K562 (cell line): ENCODE measurements around the gene UNC13A. TPM values are rescaled to one million over a fixed set of nuclear protein-coding genes. Genes with fewer than 3 reads are reported as not detected.
A peak's percentile ranks its signal among the peaks of the same experiment; 100 is the strongest.

ENCODE experiments used
- ATAC-seq: fragments of 200-7000 bp; cut with Tn5 transposase; 3 replicates; pipeline ENCODE4 v1.9.1; 2020; ENCODE audit warnings: moderate library complexity
- BruUV-seq: library from RNA; stranded (reverse); fragments of 400-500 nt; replicated peaks from 2 replicates; lab custom pipeline; 2021; lab: Mats Ljungman, UMichigan
- CTCF ChIA-PET: fragments of 300-600 bp; formaldehyde crosslinking; extraction: SDS; loops from one replicate; lab custom pipeline; 2021; ENCODE audit warnings: low intra/inter-chr PET ratio; lab: Yijun Ruan, JAX
- POLR2A ChIA-PET: fragments of 300-600, 350-650 bp; sonication (Branson Sonifier 250); formaldehyde crosslinking; extraction: SDS; loops from one replicate; lab custom pipeline; 2021; ENCODE audit warnings: antibody characterized with exemption, inconsistent platforms; lab: Yijun Ruan, JAX
- DNase-seq, 4 experiments: peaks; one replicate each; pipeline versions ENCODE4 v3.0.0 to v3.0.0-alpha.2; 2011 to 2018; ENCODE audit warnings: low spot score in 3 of 4, mixed read lengths in 3 of 4; ENCODE audit errors: extremely low read depth in 1 of 4
- FAIRE-seq: peaks from 2 replicates; lab custom pipeline; 2011; peaks lifted over from hg19 to GRCh38; lab: Jason Lieb, UNC
- H2AFZ ChIP-seq: 2 replicates; pipeline ENCODE4 v1.6.0; 2011; ENCODE audit warnings: low read depth, low read length, control low read depth, inconsistent platforms
- H3K27ac ChIP-seq: fragments of 200-600 bp; 3 replicates; pipeline ENCODE4 v1.8.0; 2011; ENCODE audit warnings: low read depth, mild to moderate bottlenecking, control low read depth, inconsistent platforms, low read length, moderate library complexity, mixed read lengths; ENCODE audit errors: extremely low read depth
- H3K27me3 ChIP-seq, 2 experiments: fragments of 300-600 bp in 1 of 2; 2 replicates in 1 of 2; 3 replicates in 1 of 2; pipeline versions ENCODE4 v1.6.0 to v1.8.0; 2011; ENCODE audit warnings: inconsistent platforms in 2 of 2, low read length in 2 of 2, mild to moderate bottlenecking in 1 of 2, mixed read lengths in 1 of 2, moderate library complexity in 1 of 2; ENCODE audit not compliant: control insufficient read depth in 2 of 2, insufficient read depth in 2 of 2
- H3K36me3 ChIP-seq: fragments of 300-600 bp; 3 replicates; pipeline ENCODE4 v1.8.0; 2011; ENCODE audit warnings: mild to moderate bottlenecking, low read length, inconsistent platforms; ENCODE audit not compliant: control insufficient read depth, insufficient read depth
- H3K4me1 ChIP-seq, 2 experiments: fragments of 200-600 bp in 1 of 2; replicated peaks in 1 of 2; 2 replicates in 1 of 2; 3 replicates in 1 of 2; pipeline versions ENCODE4 v1.5.1 to v1.8.0; 2011; ENCODE audit warnings: inconsistent platforms in 2 of 2, low read length in 2 of 2, mild to moderate bottlenecking in 1 of 2, mixed read lengths in 1 of 2, moderate library complexity in 1 of 2; ENCODE audit not compliant: control insufficient read depth in 2 of 2, insufficient read depth in 2 of 2
- H3K4me2 ChIP-seq: 2 replicates; pipeline ENCODE4 v1.6.1; 2011; ENCODE audit warnings: low read length, control low read depth, inconsistent platforms, mixed read lengths; ENCODE audit not compliant: insufficient read depth
- H3K4me3 ChIP-seq: fragments of 200-600 bp; sonication (generic), shearing (Covaris generic); 2 replicates; pipeline ENCODE4 v1.5.1; 2016; ENCODE audit warnings: control low read depth, inconsistent platforms
- H3K79me2 ChIP-seq: fragments of 200-600 bp; 3 replicates; pipeline ENCODE4 v1.8.0; 2011; ENCODE audit warnings: low read length, inconsistent platforms; ENCODE audit not compliant: control insufficient read depth, insufficient read depth
- H3K9ac ChIP-seq, 2 experiments: 2 replicates each; pipeline versions ENCODE4 v1.6.0 to v1.6.1; 2011; ENCODE audit warnings: low read depth in 2 of 2, low read length in 2 of 2, control low read depth in 1 of 2, inconsistent platforms in 1 of 2, mild to moderate bottlenecking in 1 of 2, mixed read lengths in 1 of 2; ENCODE audit not compliant: insufficient read depth in 1 of 2
- H3K9me1 ChIP-seq: one replicate; pipeline ENCODE4 v1.6.0; 2011; ENCODE audit warnings: inconsistent platforms, mild to moderate bottlenecking, low read length, moderate library complexity; ENCODE audit not compliant: control insufficient read depth, insufficient read depth
- H3K9me3 ChIP-seq: replicated peaks from 2 replicates; pipeline ENCODE4 v1.5.1; 2011; ENCODE audit warnings: low read depth, low read length, inconsistent platforms; ENCODE audit not compliant: control insufficient read depth, insufficient read depth
- H4K20me1 ChIP-seq: replicated peaks from 2 replicates; pipeline ENCODE4 v1.6.1; 2011; ENCODE audit warnings: low read length, inconsistent platforms, mixed read lengths; ENCODE audit not compliant: control insufficient read depth, insufficient read depth
- ASH1L ChIP-seq: fragments of 450-650 bp; IDR thresholded peaks from 2 replicates; pipeline ENCODE4 v1.6.1; 2018; ENCODE audit warnings: borderline replicate concordance, mild to moderate bottlenecking, low read depth; ENCODE audit not compliant: partially characterized antibody
- E2F3 ChIP-seq: fragments of 250-450 bp; sonication (Bioruptor Pico); IDR thresholded peaks from 2 replicates; pipeline ENCODE4 v1.4.0; 2020; ENCODE audit warnings: mild to moderate bottlenecking
- HDAC8 ChIP-seq: fragments of 450-650 bp; IDR thresholded peaks from 2 replicates; pipeline ENCODE4 v1.6.1; 2016; ENCODE audit warnings: mild to moderate bottlenecking, missing genetic modification characterization, moderate library complexity, missing compliant biosample characterization
- KLF13 ChIP-seq: fragments of 450-650 bp; IDR thresholded peaks from 2 replicates; pipeline ENCODE4 v1.6.1; 2016; ENCODE audit warnings: missing genetic modification characterization, low read depth, mild to moderate bottlenecking, missing compliant biosample characterization, moderate library complexity, borderline replicate concordance
- MCM3 ChIP-seq: fragments of 450-650 bp; IDR thresholded peaks from 2 replicates; pipeline ENCODE4 v1.6.1; 2016
- MYC ChIP-seq, 2 experiments: fragments of 250-450 bp in 1 of 2; sonication (Bioruptor Pico) in 1 of 2; IDR thresholded peaks; 2 replicates each; pipeline versions ENCODE4 v1.5.1 to v1.6.1; 2012 to 2021; ENCODE audit warnings: low read depth in 2 of 2, borderline replicate concordance in 1 of 2, improper control_type of control experiment in 1 of 2, low read length in 1 of 2, mild to moderate bottlenecking in 1 of 2, moderate library complexity in 1 of 2
- NR1H2 ChIP-seq: sonication (generic); formaldehyde crosslinking; IDR thresholded peaks from 2 replicates; pipeline ENCODE4 v1.4.0; 2020; ENCODE audit warnings: mild to moderate bottlenecking, missing genetic modification reagents
- ZNF696 ChIP-seq: fragments of 250-450 bp; sonication (Bioruptor Pico); conservative IDR thresholded peaks from 2 replicates; pipeline ENCODE4 v1.4.0; 2020; ENCODE audit warnings: mild to moderate bottlenecking, moderate library complexity
- ZZZ3 ChIP-seq: fragments of 450-650 bp; IDR thresholded peaks from 2 replicates; pipeline ENCODE4 v1.6.1; 2016; ENCODE audit warnings: antibody characterized with exemption, mild to moderate bottlenecking, moderate library complexity
- WGBS: fragments of 100-300 bp; shearing (Covaris generic); methylation state at CpG from one replicate; pipeline ENCODE4 v1.1.6; 2016; ENCODE audit warnings: low coverage, mixed read lengths; ENCODE audit not compliant: insufficient coverage; ENCODE audit errors: missing lambda C conversion rate; 5-methylcytosine and 5-hydroxymethylcytosine counted together
- in situ Hi-C: fragments of 300-500 bp; cut with MboI; formaldehyde crosslinking; loops from 4 replicates; pipeline ENCODE4 v1.15.0; 2018; ENCODE audit warnings: inconsistent platforms, mixed read lengths
- intact Hi-C: fragments of 100-400 bp; cut with micrococcal nuclease; formaldehyde crosslinking; loops from 2 replicates; pipeline ENCODE4 v1.14.2; 2022
- polyA plus RNA-seq, 8 experiments: library from polyadenylated mRNA; depleted of rRNA in 4 of 8; stranded (reverse) in 5 of 8; unstranded in 3 of 8; fragments of >200 nt; fragmentation: Nextera tagmentation in 2 of 8; fragmentation: Illumina TruSeq in 1 of 8; extraction: Ambion mirVana in 2 of 8; extraction: Trizol in 1 of 8; gene quantifications; 2 replicates each; pipeline versions ENCODE4 v1.2.1 to v1.2.3, GENCODE V29; 2011 to 2014; ENCODE audit warnings: inconsistent platforms in 1 of 8, missing spikeins in 1 of 8
- total RNA-seq, 7 experiments: library from RNA; depleted of rRNA in 6 of 7; stranded (reverse); fragments of >200 nt in 6 of 7; fragmentation: Illumina TruSeq in 2 of 7; extraction: Trizol in 2 of 7; gene quantifications; 2 replicates each; pipeline versions ENCODE4 v1.2.1 to v1.2.3, GENCODE V29; 2011 to 2021; ENCODE audit warnings: low replicate concordance in 1 of 7
- TF ChIP-seq, protein P1 (sequence below): fragments of 250-450 bp; sonication (Bioruptor Pico); IDR thresholded peaks from 2 replicates; pipeline ENCODE4 v1.8.0; 2022; ENCODE audit warnings: moderate library complexity, mild to moderate bottlenecking, inconsistent platforms

UNC13A gene
- total and polyA plus RNA-seq, 9 of the 15 experiments (the other 6 are each of a cell fraction or from before 2014, with no cell fraction given), result 0.03 to 1.0 (median 0.25) TPM

GRCh38 chr19:17555929-17556813 lies 132.0 kb downstream of the UNC13A start (continued):
- TF ChIP-seq E2F3 (CRISPR knock-in tag) (no peak; the same call in 1 of the 2 replicates), ZNF696 (CRISPR knock-in tag) (no peak), NR1H2 (peak; percentile 87; the same call in 1 of the 2 replicates), ZZZ3 (no peak), MCM3 (no peak), KLF13 (0 out of 2 replicates have a peak, but pooled peaks have one; percentile 11), ASH1L (no peak), HDAC8 (no peak)
- TF ChIP-seq, protein P1, sequence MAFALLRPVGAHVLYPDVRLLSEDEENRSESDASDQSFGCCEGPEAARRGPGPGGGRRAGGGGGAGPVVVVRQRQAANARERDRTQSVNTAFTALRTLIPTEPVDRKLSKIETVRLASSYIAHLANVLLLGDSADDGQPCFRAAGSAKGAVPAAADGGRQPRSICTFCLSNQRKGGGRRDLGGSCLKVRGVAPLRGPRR (CRISPR knock-in tag), result no peak

DNA sequence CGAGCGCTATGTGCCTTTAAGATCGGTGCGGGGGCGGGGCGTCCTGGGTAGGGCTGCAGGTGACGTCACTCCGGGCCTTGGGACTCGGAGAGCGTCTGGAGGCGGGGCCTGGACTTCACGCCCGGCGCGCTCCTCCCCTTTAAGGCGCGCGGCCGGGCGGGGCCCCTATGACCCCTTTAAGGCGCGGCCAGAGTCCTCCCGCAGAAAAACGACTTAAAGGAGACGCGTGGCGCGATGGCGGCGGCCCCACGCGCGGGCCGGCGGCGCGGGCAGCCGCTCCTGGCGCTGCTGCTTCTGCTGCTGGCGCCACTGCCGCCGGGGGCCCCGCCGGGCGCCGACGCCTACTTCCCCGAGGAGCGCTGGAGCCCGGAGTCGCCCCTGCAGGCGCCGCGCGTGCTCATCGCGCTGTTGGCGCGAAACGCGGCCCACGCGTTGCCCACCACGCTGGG lies 132.7 kb downstream of the UNC13A start, which contains the start of gene COLGALT1:
Gene COLGALT1, plus strand, starts transcription at position 170 of the 449 bp plus-strand sequence. Its CDS starts 65 bp downstream, at position 235.
- Histone ChIP-seq H2AFZ (peak within 1 kb of the TSS; percentile 94), H3K9me1 (no peaks in the 10 kb centered on the region), H3K79me2 (peaks cover 33% of the 10 kb centered on the region), H3K27ac (peak within 1 kb of the TSS; percentile 92), H3K4me3 (peak within 1 kb of the TSS; percentile 74), H3K4me1 (peaks cover 10 to 38% of the 10 kb centered on the region in 2 experiments; a peak in 4 of 5 replicates), H3K9me3 (no peaks in the 10 kb centered on the region), H4K20me1 (no peaks in the 10 kb centered on the region), H3K27me3 (no peaks in the 10 kb centered on the region), H3K4me2 (peak within 1 kb of the TSS; percentile 88), H3K9ac (peak within 1 kb of the TSS; percentile 86 to 96), H3K36me3 (peaks cover 31% of the 10 kb centered on the region)
- in situ Hi-C loops, result no loop called here
- ChIA-PET POLR2A (interaction anchor here (0.9 to 2.4 kb wide), 2 partner anchors 12 to 21 kb away, joined by 3 to 8 read pairs; no protein-coding TSS in a partner anchor), CTCF (interaction anchor here (0.7 kb wide), 1 partner anchor 16 kb away, joined by 3 read pairs; no protein-coding TSS in a partner anchor)
- peak; percentile 97 for ATAC-seq
- FAIRE-seq, result peak; percentile 95
- under 1% methylated on average over 49 of the region's 64 CpGs for WGBS
- peak; percentile 96 to 100 (median 97) for DNase-seq
- intact Hi-C loops, result no loop called here
- BruUV-seq, result no TSS peak
- TF ChIP-seq MYC (IDR thresholded peaks at IDR 0.05; ENCODE audit: low read depth, low read length), result peak; percentile 77; the same call in 1 of the 2 replicates
- TF ChIP-seq MYC (CRISPR knock-in tag; IDR thresholded peaks at IDR 0.05; ENCODE audit: borderline replicate concordance, low read depth), result no peak
